ENCODE data around the gene CCDC13.

- TF ChIP-seq POLR2A (IDR thresholded peaks at IDR 0.05; ENCODE audit: low read length) (no peak), GATA1 (IDR thresholded peaks at IDR 0.05; ENCODE audit: low read depth, low read length) (no peak)
Measured at GRCh38 chr3:42725454-42725853, 47.6 kb downstream of the CCDC13 start.

Measured in erythroblast (primary cell).